Fibroblast of upper back skin (primary cell): ENCODE data around the gene TTLL8.
"Not testable (repeated sequence)": the region's sequence is repeated elsewhere in the genome, so short reads cannot be mapped to it uniquely, and the experiment has no call there.

Experiments used
- DNase-seq: peaks from one replicate; pipeline ENCODE4 v3.0.0-alpha.2; 2013

The TTLL8 gene

GRCh38 chr22:50058061-50058905 is at the start of gene TTLL8:
TSS of gene TTLL8 (minus strand) at chr22:50058298.
- no peak for DNase-seq

- DNase-seq = no peak
Observed at GRCh38 chr22:50107529-50107928, 49.4 kb upstream of the TTLL8 start.

GRCh38 chr22:50105208-50106100 is 47.4 kb upstream of the TTLL8 start:
- DNase-seq = peak; percentile 63

GRCh38 chr22:50104141-50104544 is 46.0 kb upstream of the TTLL8 start:
- no peak for DNase-seq

GRCh38 chr22:50102946-50103345 is 44.8 kb upstream of the TTLL8 start:
- DNase-seq = no peak

- no peak for DNase-seq
Observed at GRCh38 chr22:50101870-50102565, 43.9 kb upstream of the TTLL8 start.

- DNase-seq = no peak
Observed at GRCh38 chr22:50098052-50098451, 40.0 kb upstream of the TTLL8 start.

- DNase-seq = no peak
Observed at GRCh38 chr22:50092342-50092741, 34.2 kb upstream of the TTLL8 start.

GRCh38 chr22:50091092-50091768 is 33.1 kb upstream of the TTLL8 start:
- DNase-seq = no peak

GRCh38 chr22:50090412-50090714 is 32.3 kb upstream of the TTLL8 start:
- DNase-seq = no peak

- DNase-seq = peak; percentile 19
Observed at GRCh38 chr22:50089682-50090411, 31.7 kb upstream of the TTLL8 start, which contains the start of gene MOV10L1. TSS of gene MOV10L1 (plus strand) at chr22:50090006. CDS start at chr22:50090089, 83 bp downstream.

GRCh38 chr22:50089231-50089630 is 31.1 kb upstream of the TTLL8 start:
- DNase-seq = no peak

GRCh38 chr22:50088096-50088495 is 30.0 kb upstream of the TTLL8 start:
- no peak for DNase-seq

- DNase-seq = no peak
Observed at GRCh38 chr22:50087646-50088045, 29.5 kb upstream of the TTLL8 start.

GRCh38 chr22:50086975-50087374 is 28.9 kb upstream of the TTLL8 start:
- DNase-seq = not testable (repeated sequence)

- DNase-seq = peak; percentile 10
Observed at GRCh38 chr22:50086526-50086925, 28.4 kb upstream of the TTLL8 start.

- DNase-seq = no peak
Observed at GRCh38 chr22:50085211-50085972, 27.3 kb upstream of the TTLL8 start, which contains the start of gene MLC1. TSS of gene MLC1 (minus strand) at chr22:50085426. CDS start at chr22:50084902, 524 bp downstream.

- DNase-seq = no peak
Observed at GRCh38 chr22:50084614-50085021, 26.5 kb upstream of the TTLL8 start.

GRCh38 chr22:50084080-50084477 is 26.0 kb upstream of the TTLL8 start:
- DNase-seq = no peak

GRCh38 chr22:50083462-50084079 is 25.5 kb upstream of the TTLL8 start:
- no peak for DNase-seq
